SH-SY5Y (cell line): Measurements from ENCODE around the gene CEBPG.

Experiments used
- GATA2 ChIP-seq: IDR thresholded peaks from 2 replicates; pipeline ENCODE4 v1.6.1; 2011; ENCODE audit warnings: mild to moderate bottlenecking, low read depth, low read length
- GATA3 ChIP-seq: IDR thresholded peaks from 2 replicates; pipeline ENCODE4 v1.6.1; 2011; ENCODE audit warnings: low read depth, mild to moderate bottlenecking, low read length, moderate library complexity

DNA sequence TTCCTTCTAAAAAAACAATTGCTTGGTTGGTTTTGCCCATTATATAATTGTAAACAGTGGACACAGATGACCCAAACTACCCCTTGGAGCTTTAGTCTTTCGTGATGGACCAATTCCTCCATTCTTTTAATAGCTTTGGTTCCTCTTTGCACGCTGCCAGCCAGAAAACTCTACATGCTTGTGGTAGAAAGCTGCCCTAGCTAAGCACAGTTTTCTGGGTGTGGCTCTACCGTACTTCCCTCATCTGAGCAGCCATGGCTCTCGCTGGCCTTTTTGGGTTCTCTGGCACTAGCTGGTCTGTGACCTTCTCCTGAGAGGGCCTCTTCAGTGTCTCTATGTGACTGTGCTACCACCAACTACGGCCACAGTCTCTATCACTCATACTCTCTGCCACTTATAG lies 41.3 kb upstream of the CEBPG start:
- TF ChIP-seq GATA2 = no peak
- no peak for TF ChIP-seq GATA3
